Measurements from ENCODE around the gene CLCN4. TPM values are rescaled to one million over a fixed set of nuclear protein-coding genes. Genes with fewer than 3 reads are reported as not detected.

The CLCN4 gene
- total RNA-seq, 4 donors from 2014 or later = 3.9 to 6.7 (median 5.3) TPM

GRCh38 chrX:10120828-10121227 lies 35.9 kb upstream of the CLCN4 start:
- no peaks in the 10 kb centered on the region for H3K4me1 ChIP-seq
- H3K9me3 ChIP-seq = no peaks in the 10 kb centered on the region
- no peak for DNase-seq (ENCODE audit: low spot score in 2 of 2)
- TF ChIP-seq POLR2A (IDR thresholded peaks at IDR 0.05) (no peak), CTCF (IDR thresholded peaks at IDR 0.05) (no peak), EP300 (IDR thresholded peaks at IDR 0.05) (no peak)
- H3K27me3 ChIP-seq = no peaks in the 10 kb centered on the region
- no peak overlapping the region for H3K4me3 ChIP-seq
- WGBS, 2 donors = 90% methylated on average over 7 of the region's 7 CpGs
- H3K36me3 ChIP-seq = peaks cover 0 to 33% (median 0%) of the 10 kb centered on the region in 3 donors
- no peak overlapping the region for H3K27ac ChIP-seq

- no peak for DNase-seq (ENCODE audit: low spot score in 2 of 2)
- peaks cover 0 to 36% (median 0%) of the 10 kb centered on the region in 3 donors for H3K36me3 ChIP-seq
- H3K9me3 ChIP-seq = no peaks in the 10 kb centered on the region
- WGBS, 2 donors = 61 to 77% methylated on average over 9 of the region's 9 CpGs
- no peak overlapping the region for H3K27ac ChIP-seq
- no peaks in the 10 kb centered on the region for H3K4me1 ChIP-seq
- no peak overlapping the region for H3K4me3 ChIP-seq
- no peaks in the 10 kb centered on the region for H3K27me3 ChIP-seq
- no peak for TF ChIP-seq POLR2A (IDR thresholded peaks at IDR 0.05)
- TF ChIP-seq CTCF (IDR thresholded peaks at IDR 0.05) = no peak
- TF ChIP-seq EP300 (IDR thresholded peaks at IDR 0.05) = no peak
These were observed 35.0 kb upstream of the CLCN4 start for GRCh38 chrX:10121787-10122186.

- Histone ChIP-seq H3K4me3 (no peak overlapping the region), H3K36me3 (peaks cover 0 to 35% (median 0%) of the 10 kb centered on the region in 3 donors), H3K9me3 (no peaks in the 10 kb centered on the region), H3K27ac (no peak overlapping the region), H3K4me1 (no peaks in the 10 kb centered on the region), H3K27me3 (no peaks in the 10 kb centered on the region)
- WGBS, 2 donors = 92 to 93% methylated on average over 15 to 20 of the region's 20 CpGs
- TF ChIP-seq POLR2A (IDR thresholded peaks at IDR 0.05) (no peak), CTCF (IDR thresholded peaks at IDR 0.05) (no peak), EP300 (IDR thresholded peaks at IDR 0.05) (no peak)
- no peak for DNase-seq (ENCODE audit: low spot score in 2 of 2)
These were observed 32.1 kb upstream of the CLCN4 start for GRCh38 chrX:10124506-10125247.

GRCh38 chrX:10125248-10125615 lies 31.5 kb upstream of the CLCN4 start:
- TF ChIP-seq CTCF (IDR thresholded peaks at IDR 0.05) (no peak), POLR2A (IDR thresholded peaks at IDR 0.05) (no peak), EP300 (IDR thresholded peaks at IDR 0.05) (no peak)
- no peak overlapping the region for H3K4me3 ChIP-seq
- H3K9me3 ChIP-seq = no peaks in the 10 kb centered on the region
- no peak overlapping the region for H3K27ac ChIP-seq
- no peaks in the 10 kb centered on the region for H3K27me3 ChIP-seq
- H3K4me1 ChIP-seq = no peaks in the 10 kb centered on the region
- WGBS, 2 donors = 78 to 100% methylated on average over 7 to 13 of the region's 13 CpGs
- peaks cover 0 to 41% (median 0%) of the 10 kb centered on the region in 3 donors for H3K36me3 ChIP-seq
- DNase-seq (ENCODE audit: low spot score in 2 of 2) = no peak

- Histone ChIP-seq H3K36me3 (peaks cover 0 to 48% (median 0%) of the 10 kb centered on the region in 3 donors), H3K4me3 (no peak overlapping the region), H3K9me3 (no peaks in the 10 kb centered on the region), H3K27ac (no peak overlapping the region), H3K27me3 (no peaks in the 10 kb centered on the region), H3K4me1 (no peaks in the 10 kb centered on the region)
- TF ChIP-seq CTCF (IDR thresholded peaks at IDR 0.05) = no peak
- no peak for TF ChIP-seq POLR2A (IDR thresholded peaks at IDR 0.05)
- no peak for TF ChIP-seq EP300 (IDR thresholded peaks at IDR 0.05)
- no peak for DNase-seq (ENCODE audit: low spot score in 2 of 2)
- 88 to 90% methylated on average over 15 to 23 of the region's 23 CpGs for WGBS, 2 donors
These were observed 30.7 kb upstream of the CLCN4 start for GRCh38 chrX:10126044-10126443.

Measured in tibial nerve (tissue), 4 donors.